ENCODE measurements around the gene TMEM131. TPM values are rescaled to one million over a fixed set of nuclear protein-coding genes. Genes with fewer than 3 reads are reported as not detected.

The TMEM131 gene
- polyA plus RNA-seq, 3 donors, result 45.1 to 48.1 (median 46.7) TPM

GRCh38 chr2:97759727-97760407 lies 235.9 kb downstream of the TMEM131 start:
- no peak for DNase-seq (ENCODE audit: extremely low read depth in 1 of 11, low read depth in 9 of 11, low spot score in 4 of 11)

GRCh38 chr2:97758131-97758705 lies 237.5 kb downstream of the TMEM131 start:
- DNase-seq (ENCODE audit: extremely low read depth in 1 of 11, low read depth in 9 of 11, low spot score in 4 of 11), result no peak

GRCh38 chr2:97757062-97757461 lies 238.7 kb downstream of the TMEM131 start:
- DNase-seq (ENCODE audit: extremely low read depth in 1 of 11, low read depth in 9 of 11, low spot score in 4 of 11), result no peak

- no peak for DNase-seq (ENCODE audit: extremely low read depth in 1 of 11, low read depth in 9 of 11, low spot score in 4 of 11)
Observed at GRCh38 chr2:97755491-97755890, 240.3 kb downstream of the TMEM131 start.

- no peak for DNase-seq (ENCODE audit: extremely low read depth in 1 of 11, low read depth in 9 of 11, low spot score in 4 of 11)
Observed at GRCh38 chr2:97754690-97755346, 240.9 kb downstream of the TMEM131 start.

- DNase-seq (ENCODE audit: extremely low read depth in 1 of 11, low read depth in 9 of 11, low spot score in 4 of 11), result no peak
Observed at GRCh38 chr2:97752342-97753334, 243.1 kb downstream of the TMEM131 start.

GRCh38 chr2:97751752-97752151 lies 244.0 kb downstream of the TMEM131 start:
- DNase-seq (ENCODE audit: extremely low read depth in 1 of 11, low read depth in 9 of 11, low spot score in 4 of 11), result no peak

GRCh38 chr2:97750017-97750416 lies 245.7 kb downstream of the TMEM131 start:
- DNase-seq (ENCODE audit: extremely low read depth in 1 of 11, low read depth in 9 of 11, low spot score in 4 of 11), result no peak

GRCh38 chr2:97749581-97749980 lies 246.2 kb downstream of the TMEM131 start:
- no peak for DNase-seq (ENCODE audit: extremely low read depth in 1 of 11, low read depth in 9 of 11, low spot score in 4 of 11)

- DNase-seq (ENCODE audit: extremely low read depth in 1 of 11, low read depth in 9 of 11, low spot score in 4 of 11), result no peak
Observed at GRCh38 chr2:97747716-97748115, 248.0 kb downstream of the TMEM131 start.

GRCh38 chr2:97747285-97747684 lies 248.5 kb downstream of the TMEM131 start:
- DNase-seq (ENCODE audit: extremely low read depth in 1 of 11, low read depth in 9 of 11, low spot score in 4 of 11), result no peak

- DNase-seq (ENCODE audit: extremely low read depth in 1 of 11, low read depth in 9 of 11, low spot score in 4 of 11), result no peak
Observed at GRCh38 chr2:97745474-97746174, 250.1 kb downstream of the TMEM131 start.

GRCh38 chr2:97743913-97744312 lies 251.8 kb downstream of the TMEM131 start:
- no peak for DNase-seq (ENCODE audit: extremely low read depth in 1 of 11, low read depth in 9 of 11, low spot score in 4 of 11)

- no peak for DNase-seq (ENCODE audit: extremely low read depth in 1 of 11, low read depth in 9 of 11, low spot score in 4 of 11)
Observed at GRCh38 chr2:97742381-97742847, 253.3 kb downstream of the TMEM131 start.

GRCh38 chr2:97741686-97742085 lies 254.1 kb downstream of the TMEM131 start:
- DNase-seq (ENCODE audit: extremely low read depth in 1 of 11, low read depth in 9 of 11, low spot score in 4 of 11), result no peak

GRCh38 chr2:97741251-97741650 lies 254.5 kb downstream of the TMEM131 start:
- DNase-seq (ENCODE audit: extremely low read depth in 1 of 11, low read depth in 9 of 11, low spot score in 4 of 11), result no peak

- peak in 1 of 11 donors; percentile 32 for DNase-seq (ENCODE audit: extremely low read depth in 1 of 11, low read depth in 9 of 11, low spot score in 4 of 11)
Observed at GRCh38 chr2:97740590-97741182, 255.1 kb downstream of the TMEM131 start.

GRCh38 chr2:97739893-97740245 lies 255.9 kb downstream of the TMEM131 start:
- DNase-seq (ENCODE audit: extremely low read depth in 1 of 11, low read depth in 9 of 11, low spot score in 4 of 11), result no peak

Data from renal cortex interstitium (tissue), 11 donors.